HPDE6-E6E7 (cell line): Measurements from ENCODE around the gene MORC2.

ENCODE experiments used
- DNase-seq: peaks from one replicate; pipeline ENCODE4 v3.0.0; 2011; ENCODE audit warnings: missing footprints; ENCODE audit errors: extremely low spot score

The MORC2 gene

DNA sequence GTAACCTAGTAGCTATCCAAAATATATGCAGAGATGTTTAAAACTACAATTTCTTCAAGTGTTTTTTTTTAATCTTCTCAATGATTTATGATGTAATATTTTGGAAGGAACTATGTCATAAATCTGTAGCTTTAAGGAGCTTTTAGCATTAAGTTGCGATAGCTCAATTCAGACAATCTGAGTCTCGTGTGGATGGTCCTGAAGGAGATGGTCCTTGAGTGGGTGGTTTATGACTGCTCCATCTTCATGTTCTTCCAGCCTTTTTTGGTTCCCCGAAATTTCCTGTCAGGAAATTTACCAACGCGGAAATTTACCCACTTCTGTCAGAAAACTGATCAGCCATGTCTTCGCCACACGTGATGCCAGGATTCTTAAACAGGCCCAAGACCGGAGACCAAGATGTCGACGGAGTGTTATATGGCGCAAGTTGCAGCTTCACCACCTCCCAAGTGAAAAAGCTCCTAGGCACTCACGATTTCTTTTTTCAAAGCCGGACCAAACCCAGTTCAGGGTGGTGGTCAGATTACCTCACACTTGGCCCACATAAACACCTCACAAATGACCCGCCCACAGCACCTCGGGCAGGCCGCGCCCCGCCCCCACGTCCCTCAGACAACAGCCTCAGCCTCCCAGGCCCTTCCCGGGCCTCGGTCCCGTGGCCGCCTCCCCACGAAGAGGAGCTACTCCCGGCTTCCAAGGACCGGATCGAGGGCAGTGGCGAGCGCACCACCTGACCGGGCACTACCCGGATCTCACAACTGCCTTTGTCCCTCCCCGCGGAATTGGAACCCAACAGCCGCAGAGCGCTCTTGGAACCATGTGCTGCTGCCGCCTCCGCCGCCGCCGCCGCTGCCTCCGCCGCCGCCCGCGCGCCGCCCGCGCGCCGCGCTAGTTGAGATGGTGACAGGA lies at the start of gene MORC2:
TSS of gene MORC2 (minus strand) at position 760 of the 909 bp plus-strand sequence. CDS start 885 bp downstream, outside the sequence.
- DNase-seq = peak; percentile 37

DNA sequence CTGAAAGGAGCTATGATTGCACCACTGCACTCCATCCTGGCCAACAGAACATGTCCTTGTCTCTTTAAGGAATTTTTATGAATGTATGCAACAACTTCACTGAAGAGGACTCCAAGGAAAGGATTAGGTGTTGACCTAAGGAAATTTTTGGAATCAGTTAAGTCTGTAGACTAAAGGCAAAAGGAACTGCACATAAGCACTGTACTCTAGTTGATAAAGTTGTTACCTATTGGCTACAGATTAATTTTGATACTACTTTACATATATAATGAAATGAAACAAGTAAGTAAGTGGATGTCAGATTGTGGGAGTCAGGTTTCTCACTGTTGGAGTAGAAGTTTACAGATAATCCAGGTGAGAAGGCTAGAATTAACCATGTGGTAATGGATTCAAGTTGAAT lies 37.0 kb upstream of the MORC2 start:
- DNase-seq = no peak

DNA sequence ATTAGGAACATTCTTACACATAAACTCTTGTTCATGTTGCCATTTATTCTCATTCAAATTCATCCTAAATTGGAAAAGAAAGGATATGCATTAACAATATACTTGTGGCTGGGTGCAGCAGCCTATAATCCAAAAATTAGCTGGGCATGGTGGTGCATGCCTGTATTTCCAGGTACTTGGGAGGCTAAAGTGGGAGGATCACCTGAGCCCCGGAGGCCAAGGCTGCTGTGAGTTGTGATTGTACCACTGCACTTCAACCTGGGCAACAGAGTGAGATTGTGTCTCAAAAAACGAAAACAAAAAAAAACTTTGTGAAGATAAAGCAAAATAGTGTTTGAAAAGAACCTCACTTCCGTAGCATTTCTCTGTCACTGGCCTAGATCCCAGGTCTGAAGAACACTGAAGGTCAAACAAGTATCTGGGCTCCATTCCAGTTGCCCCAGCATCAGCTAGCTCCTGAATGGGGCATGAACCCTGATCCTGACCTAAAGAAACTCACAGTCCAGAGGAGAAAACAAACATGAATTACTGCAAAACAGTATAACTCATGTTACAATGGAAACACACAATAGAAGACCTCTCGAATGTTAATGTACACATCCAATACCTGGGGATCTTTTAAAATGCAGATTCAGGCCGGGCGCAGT lies 32.7 kb upstream of the MORC2 start:
- DNase-seq = no peak

DNA sequence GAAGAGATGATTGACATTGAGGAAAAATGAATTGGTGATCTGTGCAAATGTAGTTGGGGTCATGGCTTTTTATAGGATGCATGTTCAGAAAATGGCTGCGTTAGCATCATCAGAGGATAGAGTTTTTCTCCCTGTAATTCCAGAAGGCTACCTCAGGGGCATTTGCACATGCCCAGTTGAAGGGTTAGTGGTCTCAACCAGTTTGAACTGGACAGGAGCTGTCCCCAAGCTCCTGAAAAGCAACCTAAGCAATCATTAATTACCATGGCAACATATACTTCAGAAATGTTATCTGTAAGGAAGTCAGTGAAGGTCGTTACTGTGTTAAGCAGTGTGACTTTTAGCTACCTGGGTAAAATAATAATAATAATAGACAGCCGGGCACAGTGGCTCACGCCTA lies 29.8 kb upstream of the MORC2 start:
- no peak for DNase-seq

DNA sequence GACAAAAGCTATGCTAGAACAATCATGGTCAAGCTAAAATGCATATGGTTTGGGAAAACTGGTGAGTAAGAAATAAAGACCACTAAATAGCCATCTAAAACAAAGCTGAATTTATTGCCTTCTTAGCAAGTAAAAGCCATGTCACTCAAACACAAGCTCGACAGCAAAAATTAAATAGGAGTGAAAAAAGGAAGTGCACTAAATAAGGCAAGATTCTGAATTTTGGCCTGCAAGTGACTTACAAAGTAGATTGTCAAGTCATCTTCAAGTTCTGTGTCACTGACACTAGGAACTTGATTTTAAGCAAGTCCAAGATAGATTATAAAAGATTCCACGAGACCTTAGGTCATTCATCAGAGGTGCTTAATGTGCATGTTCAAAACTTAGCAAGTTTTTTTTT lies 27.9 kb upstream of the MORC2 start:
- DNase-seq = no peak

DNA sequence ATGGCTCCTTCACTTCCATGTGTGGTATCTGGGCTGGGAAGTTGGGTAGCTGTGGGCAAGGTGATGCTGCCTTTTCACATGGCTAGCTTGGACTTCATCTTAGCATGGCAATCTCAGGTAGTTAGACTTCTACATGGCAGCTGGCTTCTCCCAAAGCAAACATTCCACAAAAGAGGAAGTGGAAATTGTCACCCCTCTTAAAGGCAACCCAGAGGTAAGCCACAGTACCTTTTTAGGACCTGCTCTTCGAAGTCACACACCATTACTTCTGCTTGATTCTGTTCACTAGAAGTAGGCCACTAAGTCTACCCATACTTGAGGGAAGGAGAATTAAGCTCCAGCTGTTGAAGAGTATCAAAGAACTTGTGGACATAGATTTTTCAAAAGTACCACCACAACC lies 26.4 kb upstream of the MORC2 start:
- no peak for DNase-seq

DNA sequence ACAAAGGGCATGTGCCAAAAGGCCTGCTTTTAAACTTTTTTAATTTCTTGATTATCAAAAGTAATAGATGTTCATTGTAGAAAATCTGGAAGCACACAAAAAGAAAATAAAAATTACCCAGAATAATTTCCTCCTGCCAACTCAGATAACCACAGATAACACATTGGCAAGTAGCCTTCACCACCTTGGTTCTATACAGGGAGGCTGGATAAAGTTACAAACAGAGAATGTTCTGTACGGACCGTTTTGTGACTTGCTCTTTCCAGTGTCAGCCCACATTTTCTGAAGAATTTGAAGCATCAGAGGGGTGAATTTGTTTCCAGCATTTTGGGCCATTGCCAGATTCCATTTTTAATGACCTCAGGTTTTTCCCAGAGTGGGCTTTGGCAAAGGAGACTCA lies 24.0 kb upstream of the MORC2 start:
- DNase-seq = no peak

DNA sequence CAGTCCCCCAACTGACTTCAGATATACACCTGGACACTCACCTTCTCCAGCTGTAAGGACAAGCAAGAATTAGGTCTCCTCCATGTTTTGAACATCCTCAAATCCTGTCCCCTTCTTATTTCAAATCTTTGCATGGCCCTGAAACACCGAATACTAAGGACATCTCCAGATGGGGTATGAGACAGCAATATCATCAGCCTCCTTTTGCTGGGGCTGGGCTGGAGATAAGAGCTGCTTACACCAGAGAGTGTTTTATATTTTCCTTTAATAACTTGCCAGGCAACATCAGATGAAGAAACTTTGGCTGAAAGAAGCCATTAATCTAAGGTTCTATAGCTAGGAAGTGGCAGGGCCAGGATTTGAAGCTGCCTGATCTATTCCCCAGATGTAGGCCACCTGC lies 22.1 kb upstream of the MORC2 start:
- DNase-seq = no peak

DNA sequence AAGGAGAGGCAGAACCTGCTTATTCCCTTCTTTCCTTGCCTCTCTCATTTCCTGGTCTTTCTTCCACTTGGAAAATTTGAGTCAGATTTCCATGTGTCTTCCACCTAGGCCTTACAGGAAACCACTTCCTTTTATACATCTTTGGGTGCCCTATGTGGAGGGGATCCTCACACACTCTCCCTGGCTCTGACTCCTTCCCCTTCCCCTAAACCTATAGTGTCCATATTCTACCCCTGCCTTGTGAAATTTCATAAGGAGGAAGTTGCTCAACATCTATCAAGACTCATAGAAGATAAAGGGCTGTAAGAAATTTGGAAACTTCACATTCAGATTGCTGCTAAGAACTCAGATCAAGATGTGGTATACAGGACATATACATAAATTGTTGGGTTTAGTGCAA lies 20.9 kb upstream of the MORC2 start:
- no peak for DNase-seq

DNA sequence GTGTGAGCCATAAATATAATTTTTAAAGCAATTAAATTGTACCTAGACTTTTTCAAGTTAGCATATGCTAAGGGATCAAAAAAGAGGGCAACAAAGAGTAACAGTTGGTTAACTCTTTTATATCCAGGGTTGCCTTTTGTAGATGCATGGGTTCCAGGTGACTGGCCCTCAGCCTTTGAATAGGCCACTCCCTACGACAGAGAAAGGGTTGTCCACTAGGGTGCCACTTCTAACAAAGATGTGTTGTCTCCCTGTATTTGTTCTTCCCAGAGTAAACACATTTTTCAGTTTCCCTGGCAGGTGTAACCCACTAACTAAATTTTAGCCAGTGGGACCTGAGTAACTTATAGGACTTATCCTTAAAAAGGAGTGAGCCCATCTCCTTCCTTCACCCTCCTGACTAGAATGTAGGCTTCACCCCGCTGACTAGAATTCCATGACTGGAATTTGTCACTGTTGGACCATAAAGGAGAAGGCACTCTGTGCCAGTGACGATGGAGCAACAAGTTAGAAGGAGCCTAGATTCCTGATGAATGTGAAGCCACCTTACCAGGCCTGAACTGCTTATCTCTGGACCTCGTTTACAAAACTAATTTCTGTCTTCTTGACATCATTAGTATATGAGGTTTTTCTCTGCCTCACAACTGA lies 17.1 kb upstream of the MORC2 start:
- DNase-seq = no peak

DNA sequence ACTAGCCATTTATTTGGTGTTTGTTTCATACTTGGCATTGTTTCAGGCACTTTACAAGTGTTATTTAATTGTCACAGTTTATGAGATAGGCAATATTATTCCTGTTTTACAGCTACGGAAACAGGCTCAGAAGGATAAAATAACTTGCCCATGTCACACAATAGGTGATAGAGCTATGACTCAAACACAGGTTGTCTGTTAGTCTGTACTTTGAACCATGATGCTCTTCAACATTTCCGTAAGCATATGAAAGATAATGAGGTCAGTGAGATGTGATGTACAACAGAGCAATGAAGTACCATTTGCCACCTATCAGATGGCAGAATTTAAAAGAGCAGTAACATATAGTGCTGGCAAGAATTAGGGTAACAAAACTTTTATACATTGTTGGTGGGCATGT lies 15.7 kb upstream of the MORC2 start:
- DNase-seq = no peak

DNA sequence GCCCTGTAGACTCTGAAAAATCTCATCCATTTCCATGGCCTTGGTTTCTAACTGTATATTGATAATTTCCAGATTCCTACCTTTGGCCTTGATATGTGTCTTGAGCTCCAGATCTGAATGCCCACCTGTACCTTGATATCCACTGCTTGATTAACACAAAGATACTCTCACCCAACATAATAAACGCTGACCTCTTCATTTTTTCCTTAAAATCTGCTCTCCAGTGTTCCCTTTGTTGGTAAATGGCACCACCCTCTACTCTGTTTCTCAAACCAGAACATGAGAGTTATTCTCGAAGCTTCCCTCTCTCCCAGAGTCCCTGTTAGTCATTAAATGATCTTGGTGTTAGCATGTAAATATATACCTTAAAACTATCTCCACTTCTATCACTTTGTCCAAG lies 13.9 kb upstream of the MORC2 start:
- DNase-seq = no peak

DNA sequence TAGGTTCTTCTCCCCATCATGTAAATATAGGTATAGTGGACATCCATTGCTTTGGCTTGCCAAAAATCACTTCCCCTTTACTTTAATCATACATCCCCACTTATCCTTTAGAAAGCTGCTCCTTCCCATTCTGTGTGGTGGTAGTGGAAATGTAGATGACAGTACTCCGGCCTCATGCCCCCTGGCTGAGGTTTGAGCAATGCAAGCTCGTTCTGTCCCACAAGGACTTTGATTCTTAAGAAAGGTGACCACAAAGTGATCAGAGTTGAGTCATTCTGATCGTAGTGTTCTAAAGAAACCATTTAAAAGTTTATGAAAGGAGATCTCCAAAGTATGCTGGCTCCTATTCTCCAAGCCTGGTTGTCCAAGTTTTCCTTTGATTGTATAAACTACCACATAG lies 11.4 kb upstream of the MORC2 start:
- no peak for DNase-seq

DNA sequence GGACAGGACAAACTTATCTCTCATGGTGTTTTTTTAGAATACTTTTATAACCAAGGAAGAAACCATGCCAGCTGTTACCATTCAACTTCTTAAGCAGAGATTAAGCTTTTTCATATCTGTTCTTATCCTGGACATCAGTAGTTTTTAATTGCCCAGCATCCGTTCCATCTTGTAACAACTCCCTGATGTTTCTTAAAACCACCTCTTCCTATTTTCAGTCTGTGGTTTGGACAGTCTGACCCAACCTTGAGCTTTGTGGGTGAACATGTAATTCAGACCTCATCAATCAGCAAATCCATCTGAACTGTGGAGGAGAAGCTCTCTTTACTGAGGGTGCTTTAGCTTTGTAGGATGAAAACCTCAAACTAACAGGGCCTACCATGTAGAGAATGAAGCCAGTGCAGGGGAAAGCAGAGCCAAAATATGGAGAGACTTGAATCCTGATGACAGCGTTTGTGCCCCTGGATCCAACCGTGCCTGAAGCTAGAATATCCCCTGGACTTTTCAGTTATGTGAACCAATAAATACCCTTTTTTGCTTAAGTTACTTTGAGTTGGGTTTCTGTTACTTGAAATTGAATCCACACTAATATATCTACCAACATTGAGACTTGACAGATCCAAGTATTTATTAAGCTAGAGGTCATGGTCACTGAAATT lies 9.9 kb upstream of the MORC2 start:
- DNase-seq = no peak

DNA sequence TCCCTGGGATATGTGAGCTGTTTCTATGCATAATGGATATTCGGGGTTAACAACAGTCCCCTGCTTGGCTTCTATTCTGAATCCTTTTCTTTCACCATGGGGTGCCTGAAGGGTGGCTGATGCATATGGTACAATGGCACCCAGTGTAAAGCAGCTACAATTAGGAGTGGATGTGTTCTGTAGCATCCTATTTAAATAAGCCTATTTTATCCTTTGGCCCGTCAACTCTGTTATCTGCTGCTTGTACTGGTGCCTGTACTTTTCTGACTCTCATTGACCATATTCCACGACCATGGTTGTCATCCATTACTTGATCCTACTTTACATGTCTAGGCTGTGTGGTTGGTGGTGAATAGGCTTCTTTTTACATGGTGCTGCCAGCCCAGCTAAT lies 1.8 kb upstream of the MORC2 start:
- DNase-seq = no peak

DNA sequence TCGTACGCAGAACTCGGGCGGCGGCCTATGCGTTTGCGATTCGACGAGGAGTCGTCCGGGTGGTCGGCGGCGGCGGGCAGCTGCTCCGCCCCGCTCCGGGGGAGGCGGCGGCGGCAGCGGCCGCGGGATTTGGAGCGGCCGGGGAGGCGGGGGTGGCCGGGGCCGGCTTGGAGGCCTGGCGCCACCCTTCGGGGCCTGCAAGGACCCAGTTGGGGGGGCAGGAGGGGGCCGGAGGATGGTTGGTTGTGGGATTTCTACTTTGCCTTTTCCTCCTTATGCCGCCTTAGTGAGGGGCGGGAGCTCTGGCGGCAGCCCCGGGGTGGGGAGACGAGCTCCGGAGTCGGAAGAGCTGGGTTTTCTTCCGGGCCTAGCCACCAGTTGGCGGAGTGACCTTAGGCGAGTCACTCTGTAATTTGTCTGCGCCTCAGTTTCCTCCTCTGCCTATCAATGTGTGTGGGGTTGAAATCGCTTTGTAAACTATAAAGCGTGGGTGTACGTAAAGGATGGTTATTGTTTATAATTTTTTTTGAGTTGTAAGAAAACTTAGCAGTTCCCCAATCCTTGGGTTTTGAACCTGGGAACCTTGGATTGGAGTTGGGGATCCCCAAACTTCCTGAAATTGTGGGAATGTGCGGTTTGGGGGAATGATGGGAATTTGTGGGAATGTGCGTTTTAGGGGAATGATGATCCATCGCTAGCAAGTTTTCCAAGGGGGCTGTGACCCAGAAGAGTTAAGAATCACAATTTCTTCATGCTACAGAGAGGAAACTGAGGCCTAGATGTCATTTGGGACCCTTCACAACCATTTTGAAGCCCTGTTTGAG lies 1.2 kb upstream of the MORC2 start:
- DNase-seq = peak; percentile 29

DNA sequence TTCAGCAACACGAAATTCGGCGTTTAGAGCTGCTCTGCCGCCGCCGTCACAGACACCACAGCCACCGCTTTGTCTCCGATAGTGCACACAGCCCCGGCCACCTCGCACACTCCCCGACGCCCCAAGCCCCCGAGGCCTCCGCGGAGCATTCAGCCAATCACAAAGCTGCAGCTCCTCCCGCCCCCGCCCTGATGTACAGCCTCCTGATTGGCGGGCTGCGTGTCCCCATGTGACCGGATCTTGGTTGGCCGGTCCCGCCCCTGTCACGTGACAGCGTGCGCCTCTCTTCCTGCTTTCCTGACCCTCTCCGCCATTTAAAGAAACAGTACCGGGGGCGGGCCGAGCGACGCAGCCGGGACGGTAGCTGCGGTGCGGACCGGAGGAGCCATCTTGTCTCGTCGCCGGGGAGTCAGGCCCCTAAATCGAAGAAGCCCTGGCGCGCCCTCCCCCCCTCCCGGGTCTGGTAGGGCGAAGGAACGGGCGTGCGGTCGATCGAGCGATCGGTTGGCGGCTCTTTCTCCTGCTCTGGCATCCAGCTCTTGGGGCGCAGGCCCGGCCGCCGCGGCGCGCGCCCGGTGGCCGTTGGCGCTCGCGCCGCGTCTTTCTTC lies 454 bp upstream of the MORC2 start, which contains the start of gene TUG1:
TSS of gene TUG1 (plus strand) at position 342 of the 608 bp plus-strand sequence.
- peak; percentile 98 for DNase-seq

DNA sequence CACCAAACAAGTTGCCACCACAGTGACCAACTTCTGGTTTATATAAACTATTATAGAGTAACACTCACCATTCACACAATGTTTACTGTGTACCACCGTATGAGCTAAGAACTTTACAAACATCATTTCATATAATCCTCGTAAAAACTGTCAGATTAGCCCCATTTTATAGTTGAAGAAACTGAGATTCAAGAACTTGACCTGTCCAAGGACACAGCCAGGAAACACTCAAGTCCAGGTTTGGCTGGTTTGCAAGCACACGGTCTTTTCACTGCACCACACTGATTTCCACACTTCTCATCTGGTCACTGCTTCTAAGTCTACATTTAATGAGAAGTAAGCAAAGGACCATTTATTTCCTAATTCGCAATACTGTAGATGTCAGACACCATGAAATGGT lies 3.7 kb downstream of the MORC2 start:
- no peak for DNase-seq

DNA sequence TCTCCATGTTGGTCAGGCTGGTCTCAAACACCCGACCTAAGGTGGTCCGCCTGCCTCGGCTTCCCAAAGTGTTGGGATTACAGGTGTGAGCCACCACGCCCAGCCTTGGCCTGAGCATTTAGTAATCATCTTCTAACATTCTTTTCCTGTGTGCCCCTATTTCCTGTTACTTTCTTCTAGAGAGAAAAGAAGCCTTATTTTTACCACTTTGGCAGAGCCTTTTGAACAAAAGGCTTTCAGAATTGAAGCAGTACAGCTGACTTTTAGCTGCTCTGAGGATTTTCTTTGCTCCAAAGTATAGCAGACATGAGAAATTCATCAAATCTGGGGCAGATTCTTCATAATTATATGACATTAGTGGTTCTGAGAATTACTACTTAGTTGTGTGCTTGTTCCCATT lies 13.4 kb downstream of the MORC2 start:
- no peak for DNase-seq

DNA sequence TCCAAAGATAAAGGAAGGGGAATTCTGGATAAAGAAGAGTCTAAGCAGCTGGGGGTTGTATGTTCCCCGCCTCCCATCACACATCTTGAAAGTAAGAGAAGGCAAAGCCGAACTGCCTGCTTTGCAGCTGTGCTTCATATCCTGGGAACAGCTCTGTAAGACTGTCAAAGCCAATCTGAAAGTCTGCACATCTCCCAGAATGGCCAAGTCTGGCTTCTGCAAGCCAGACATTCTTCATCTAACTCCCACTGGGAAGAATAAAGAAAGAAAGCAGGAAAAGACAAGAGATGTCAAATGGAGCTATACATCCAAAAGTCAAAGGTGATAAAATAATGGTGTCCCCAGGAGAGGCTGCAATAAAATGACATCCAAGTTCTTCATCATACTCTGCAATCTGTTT lies 15.4 kb downstream of the MORC2 start:
- DNase-seq = no peak
